OCI-LY3 (cell line): ENCODE data around the gene ATPAF2.

Source experiments
- H2AFZ ChIP-seq: fragments of 200-600, 300-600 bp; shearing (Covaris generic); 2 replicates; pipeline ENCODE4 v1.6.0; 2014; ENCODE audit warnings: antibody characterized with exemption, low read depth, low read length
- H3K27ac ChIP-seq: fragments of 200-600, 300-600 bp; sonication (generic); 2 replicates; pipeline ENCODE4 v1.5.1; 2014; ENCODE audit warnings: mild to moderate bottlenecking, low read length, moderate library complexity, mixed read lengths
- H3K27me3 ChIP-seq: fragments of 200-600, 300-600 bp; sonication (generic); 2 replicates; pipeline ENCODE4 v1.6.1; 2014; ENCODE audit warnings: low read depth, low read length, mixed read lengths
- H3K36me3 ChIP-seq: fragments of 200-600, 300-600 bp; sonication (generic); replicated peaks from 2 replicates; pipeline ENCODE3; 2014; ENCODE audit warnings: low read depth, low read length, mixed read lengths
- H3K4me1 ChIP-seq: fragments of 300-600, 200-600 bp; sonication (generic); 2 replicates; pipeline ENCODE4 v1.6.1; 2014; ENCODE audit warnings: low read length, mixed read lengths
- H3K4me2 ChIP-seq: fragments of 200-600, 300-600 bp; sonication (generic); 2 replicates; pipeline ENCODE4 v1.6.1; 2014; ENCODE audit warnings: low read length, mixed read lengths
- H3K4me3 ChIP-seq: fragments of 300-600, 200-600 bp; sonication (generic); 2 replicates; pipeline ENCODE4 v1.5.1; 2014; ENCODE audit warnings: antibody characterized with exemption, mild to moderate bottlenecking, low read length, moderate library complexity
- H3K79me2 ChIP-seq: fragments of 300-600, 200-600 bp; shearing (Covaris generic); 2 replicates; pipeline ENCODE4 v1.6.1; 2014; ENCODE audit warnings: mild to moderate bottlenecking, low read length, mixed read lengths
- H3K9ac ChIP-seq: fragments of 300-600, 200-600 bp; shearing (Covaris generic); 2 replicates; pipeline ENCODE4 v1.6.0; 2014; ENCODE audit warnings: mild to moderate bottlenecking, low read length, moderate library complexity
- H3K9me3 ChIP-seq: fragments of 200-600, 300-600 bp; shearing (Covaris generic); 2 replicates; pipeline ENCODE4 v1.6.1; 2014; ENCODE audit warnings: low read length, mixed read lengths; ENCODE audit not compliant: insufficient read depth
- H4K20me1 ChIP-seq: fragments of 200-600, 300-600 bp; sonication (generic); 2 replicates; pipeline ENCODE4 v1.6.1; 2016; ENCODE audit warnings: low read length, mixed read lengths; ENCODE audit not compliant: insufficient read depth
- CTCF ChIP-seq: fragments of 200-600, 300-600 bp; sonication (generic); IDR thresholded peaks from 2 replicates; pipeline ENCODE4 v1.5.1; 2014; ENCODE audit warnings: antibody characterized with exemption, low read length, low read depth
- EZH2phosphoT487 ChIP-seq: fragments of 200-600 bp; shearing (Covaris generic); IDR thresholded peaks from 2 replicates; pipeline ENCODE4 v1.6.1; 2018; ENCODE audit warnings: antibody characterized with exemption, mixed run types, low read depth

Gene ATPAF2

GRCh38 chr17:18059283-18059682 is 20.3 kb upstream of the ATPAF2 start:
- no peak for TF ChIP-seq CTCF
- no peak for TF ChIP-seq EZH2phosphoT487
- H4K20me1 ChIP-seq = no peaks in the 10 kb centered on the region
- no peak overlapping the region for H3K27ac ChIP-seq
- H3K9me3 ChIP-seq = no peaks in the 10 kb centered on the region
- H3K79me2 ChIP-seq = no peaks in the 10 kb centered on the region
- H3K27me3 ChIP-seq = no peaks in the 10 kb centered on the region
- no peaks in the 10 kb centered on the region for H3K4me1 ChIP-seq
- H3K36me3 ChIP-seq = no peaks in the 10 kb centered on the region
- no peak overlapping the region for H3K9ac ChIP-seq
- H3K4me2 ChIP-seq = no peak overlapping the region
- no peak overlapping the region for H2AFZ ChIP-seq
- H3K4me3 ChIP-seq = no peak overlapping the region

- Histone ChIP-seq H3K27ac (no peak overlapping the region), H3K27me3 (no peaks in the 10 kb centered on the region), H3K4me1 (no peaks in the 10 kb centered on the region), H3K79me2 (no peaks in the 10 kb centered on the region), H3K4me3 (no peak overlapping the region), H3K4me2 (no peak overlapping the region), H3K36me3 (no peaks in the 10 kb centered on the region), H4K20me1 (no peaks in the 10 kb centered on the region), H3K9ac (no peak overlapping the region), H3K9me3 (no peaks in the 10 kb centered on the region), H2AFZ (no peak overlapping the region)
- TF ChIP-seq CTCF (no peak), EZH2phosphoT487 (no peak)
Measured at GRCh38 chr17:18056214-18056613, 17.2 kb upstream of the ATPAF2 start.

- Histone ChIP-seq H3K4me2 (no peak overlapping the region), H3K4me1 (no peaks in the 10 kb centered on the region), H3K36me3 (no peaks in the 10 kb centered on the region), H4K20me1 (no peaks in the 10 kb centered on the region), H3K27me3 (no peaks in the 10 kb centered on the region), H2AFZ (no peak overlapping the region), H3K9me3 (no peaks in the 10 kb centered on the region), H3K4me3 (no peak overlapping the region), H3K27ac (no peak overlapping the region), H3K79me2 (no peaks in the 10 kb centered on the region), H3K9ac (no peak overlapping the region)
- TF ChIP-seq CTCF (no peak), EZH2phosphoT487 (no peak)
Measured at GRCh38 chr17:18055597-18055996, 16.6 kb upstream of the ATPAF2 start.

GRCh38 chr17:18045691-18046350 is 6.9 kb upstream of the ATPAF2 start:
- H3K9ac ChIP-seq = no peak overlapping the region
- no peak overlapping the region for H2AFZ ChIP-seq
- TF ChIP-seq CTCF (no peak), EZH2phosphoT487 (no peak)
- no peak overlapping the region for H3K4me2 ChIP-seq
- H3K4me1 ChIP-seq = no peaks in the 10 kb centered on the region
- H4K20me1 ChIP-seq = no peaks in the 10 kb centered on the region
- H3K36me3 ChIP-seq = no peaks in the 10 kb centered on the region
- no peaks in the 10 kb centered on the region for H3K9me3 ChIP-seq
- no peak overlapping the region for H3K4me3 ChIP-seq
- no peaks in the 10 kb centered on the region for H3K79me2 ChIP-seq
- no peaks in the 10 kb centered on the region for H3K27me3 ChIP-seq
- H3K27ac ChIP-seq = no peak overlapping the region
